GM18861 (cell line): ENCODE measurements around the gene PHOSPHO2.

Source experiments
- ATAC-seq: cut with Tn5 transposase; IDR thresholded peaks from one replicate; pipeline ENCODE4 v1.9.1; 2021; ENCODE audit not compliant: unreplicated experiment

Gene PHOSPHO2

DNA sequence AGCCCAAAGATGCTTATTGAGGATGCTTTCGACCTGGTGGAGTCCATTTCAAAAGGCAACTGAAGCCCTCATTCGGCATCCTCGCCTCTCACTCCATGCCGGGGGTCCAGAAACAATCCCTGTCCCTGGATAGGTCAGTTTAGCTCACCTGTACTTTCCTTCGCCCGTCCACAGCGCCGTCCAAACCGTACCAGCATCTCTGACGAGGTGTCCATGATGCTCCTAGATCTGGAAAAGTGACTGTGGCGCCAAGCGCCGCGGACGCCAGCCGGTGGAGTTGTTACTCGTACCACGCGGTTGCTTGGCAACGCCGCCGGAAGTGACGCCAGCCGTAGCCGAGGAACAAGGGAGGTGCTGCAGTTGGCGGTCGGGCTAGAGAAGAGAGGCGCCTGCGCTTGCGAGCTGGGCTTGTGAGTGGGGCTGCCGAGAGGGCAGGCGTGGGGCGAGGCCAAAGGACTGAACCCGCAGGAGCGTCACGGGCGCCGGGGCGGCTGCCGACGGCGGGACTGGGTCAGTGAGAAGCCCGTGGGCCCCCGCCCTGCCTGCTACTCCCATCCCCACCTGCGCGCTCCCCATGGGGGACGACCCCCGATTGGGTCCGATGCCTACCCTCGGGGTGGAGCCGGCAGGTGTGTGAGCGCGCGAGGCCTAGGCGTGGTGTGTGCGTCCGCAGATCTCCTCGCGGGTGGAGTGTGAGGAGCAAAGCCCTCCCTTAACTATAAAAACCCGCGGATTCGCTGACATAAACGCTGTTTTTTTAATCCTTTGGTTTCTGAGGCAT lies at the start of gene PHOSPHO2, which contains the start of gene CFAP210:
PHOSPHO2 (plus strand) TSS at position 357 of the 781 bp plus-strand sequence. CDS start 6,503 bp downstream, outside the sequence.
CFAP210 (minus strand) TSS at position 293 of the 781 bp plus-strand sequence; CDS start at position 215, 78 bp downstream.
- peak; percentile 96 for ATAC-seq

- no peak for ATAC-seq
These were observed 46.8 kb upstream of the PHOSPHO2 start for GRCh38 chr2:169647496-169647895.

GRCh38 chr2:169649278-169649677 lies 45.0 kb upstream of the PHOSPHO2 start:
- ATAC-seq: no peak

DNA sequence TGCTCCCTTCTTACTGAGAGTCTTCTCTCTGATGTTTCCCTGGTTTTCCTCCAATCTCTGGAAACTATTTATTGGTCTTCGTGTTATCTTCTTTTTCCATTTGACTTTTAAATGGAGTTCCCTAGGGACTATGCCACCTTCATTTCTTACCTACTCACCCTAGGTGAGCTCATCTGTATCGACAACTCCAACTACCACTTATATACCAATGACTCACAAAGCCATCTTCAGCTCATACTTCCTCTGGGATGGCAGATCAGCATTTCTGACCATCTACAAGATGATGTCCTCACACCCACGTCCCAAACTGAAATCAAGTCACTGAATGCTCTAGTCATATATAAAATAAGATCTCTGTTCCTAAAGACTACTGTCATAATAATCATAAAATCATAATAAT lies 40.6 kb upstream of the PHOSPHO2 start:
- ATAC-seq: no peak

DNA sequence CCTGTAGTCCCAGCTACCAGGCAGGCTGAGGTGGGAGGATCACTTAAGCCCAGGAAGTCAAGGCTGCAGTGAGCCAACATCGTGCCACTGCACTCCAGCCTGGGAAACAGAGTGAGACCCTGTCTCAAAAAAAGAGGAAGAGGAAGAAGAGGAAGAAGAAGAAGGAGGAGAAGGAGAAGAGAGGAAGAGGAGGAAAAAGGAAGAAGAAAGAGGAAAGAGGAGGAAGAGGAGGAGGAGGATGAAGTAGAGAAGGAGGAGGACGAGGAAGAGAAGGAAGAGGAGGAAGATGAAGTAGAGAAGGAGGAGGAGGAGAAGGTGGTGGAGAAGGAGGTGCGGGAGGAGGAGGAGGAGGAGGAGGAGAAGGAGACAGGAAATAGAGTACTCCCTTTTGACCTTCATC lies 38.1 kb upstream of the PHOSPHO2 start:
- ATAC-seq: no peak

DNA sequence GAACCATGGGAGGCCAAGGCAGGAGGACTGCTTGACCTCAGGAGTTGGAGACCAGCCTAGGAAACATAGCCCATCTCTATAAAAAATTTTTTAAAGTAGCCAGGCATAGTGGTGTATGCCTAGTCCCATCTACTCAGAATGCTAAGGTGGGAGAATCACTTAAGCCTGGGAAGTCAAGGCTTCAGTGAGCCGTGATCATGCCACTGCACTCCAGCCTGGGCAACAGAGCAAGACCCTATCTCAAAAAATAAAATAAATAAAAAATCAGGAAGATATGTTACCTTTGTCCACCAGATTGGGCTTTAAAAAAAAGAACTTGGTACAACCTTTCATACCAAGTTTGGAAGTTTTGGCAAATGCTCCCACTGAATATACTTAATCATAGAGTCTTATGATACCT lies 35.4 kb upstream of the PHOSPHO2 start:
- ATAC-seq: no peak

- no peak for ATAC-seq
These were observed 34.9 kb upstream of the PHOSPHO2 start for GRCh38 chr2:169659320-169659719.

DNA sequence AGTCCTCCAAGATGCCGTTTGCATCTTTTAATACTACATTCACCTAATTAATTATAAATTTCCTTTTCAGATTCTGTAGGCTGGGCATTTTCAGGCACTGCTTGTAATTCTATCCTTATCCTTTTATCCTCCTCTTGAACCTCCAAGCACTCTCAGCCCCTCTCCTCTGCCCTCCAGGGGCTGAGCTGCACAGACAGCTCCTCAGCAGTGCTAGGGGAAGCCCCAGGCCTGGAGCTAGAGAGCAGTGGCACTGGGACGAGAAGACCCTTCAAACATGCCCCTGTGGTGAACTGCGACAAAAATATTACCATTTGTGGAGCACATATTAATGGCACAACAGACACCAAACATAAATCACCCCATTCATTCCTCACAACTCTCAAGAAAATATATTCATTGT lies 33.0 kb upstream of the PHOSPHO2 start:
- ATAC-seq: no peak

GRCh38 chr2:169662744-169663143 lies 31.5 kb upstream of the PHOSPHO2 start:
- no peak for ATAC-seq

DNA sequence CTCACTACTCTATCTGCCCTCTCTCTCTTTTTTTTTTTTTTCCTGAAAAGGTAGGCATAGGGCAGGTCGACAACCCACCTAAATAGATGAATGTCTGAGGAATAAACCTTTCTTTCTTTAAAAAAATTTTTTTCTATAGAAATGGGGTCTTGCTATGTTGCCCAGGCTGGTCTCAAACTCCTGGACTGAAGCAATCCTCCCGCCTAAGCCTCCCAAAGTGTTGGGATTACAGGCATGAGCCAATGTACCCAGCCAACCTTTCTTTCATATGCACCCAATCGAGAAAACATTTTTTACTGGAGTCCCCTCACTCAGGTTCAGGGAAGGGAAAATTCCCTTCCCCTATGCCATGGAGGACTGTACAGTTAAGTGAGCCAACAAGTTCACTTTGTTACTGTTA lies 31.0 kb upstream of the PHOSPHO2 start:
- ATAC-seq: no peak

DNA sequence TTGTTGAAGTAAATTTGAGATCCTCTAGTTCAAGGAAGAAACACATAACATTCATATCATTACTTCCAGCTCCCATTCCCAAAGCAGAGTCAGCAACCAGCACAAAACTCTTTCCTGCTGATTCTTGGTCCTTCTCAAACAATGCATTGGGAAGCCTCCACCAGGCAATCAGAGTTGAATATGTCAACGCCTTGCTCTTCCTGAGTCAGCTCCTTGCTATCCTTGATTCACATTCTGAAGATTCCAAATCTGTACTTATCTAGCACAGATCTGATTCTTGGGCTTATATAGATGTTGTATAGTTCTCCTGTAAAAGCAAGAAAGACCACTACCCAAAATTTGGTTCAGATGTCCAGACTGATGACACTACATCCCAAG lies 29.7 kb upstream of the PHOSPHO2 start:
- no peak for ATAC-seq

DNA sequence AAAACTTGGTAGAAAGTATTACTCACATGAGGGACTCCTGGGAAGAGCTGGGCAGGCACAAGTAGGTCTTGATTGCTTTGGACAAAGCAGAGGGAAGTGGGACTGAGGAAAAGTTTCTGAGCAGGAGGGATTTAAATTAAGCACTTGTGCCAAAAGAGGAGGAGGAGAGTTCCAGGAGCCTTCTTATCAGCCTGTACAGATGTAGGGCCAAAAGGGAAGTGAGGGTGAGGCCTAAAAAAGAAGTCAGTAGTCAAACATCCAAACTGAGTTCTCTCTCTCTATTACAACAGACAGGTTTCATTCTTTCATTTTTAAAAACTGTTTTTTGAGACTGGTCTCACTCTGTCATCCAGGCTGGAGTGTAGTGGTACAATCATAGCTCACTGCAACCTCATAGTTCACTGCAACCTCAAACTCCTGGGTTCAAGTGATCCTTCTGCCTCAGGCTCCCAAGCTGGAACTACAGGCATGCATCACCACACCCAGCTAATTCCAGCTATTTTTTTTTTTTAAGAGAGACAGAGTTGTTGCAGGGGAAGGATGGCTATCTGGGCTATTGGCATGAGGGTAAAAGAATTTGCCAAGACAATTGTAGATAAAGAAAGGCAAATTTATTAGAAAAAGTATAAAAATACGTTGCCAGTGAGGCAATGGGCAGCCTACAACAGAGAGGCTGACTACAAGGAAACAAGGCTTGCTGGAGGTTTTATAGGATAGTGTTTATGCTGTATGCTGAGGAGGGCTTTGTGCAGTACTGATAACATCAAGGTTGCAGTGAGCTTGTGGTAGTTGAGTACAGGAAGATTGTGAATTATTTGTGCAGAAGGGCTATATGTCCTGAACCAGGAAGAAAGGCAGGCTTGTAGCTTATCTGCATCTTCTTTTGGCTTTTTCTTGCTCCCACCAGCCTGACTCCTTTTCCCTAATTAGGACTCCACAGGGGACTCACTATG lies 29.0 kb upstream of the PHOSPHO2 start:
- no peak for ATAC-seq

- ATAC-seq: no peak
These were observed 26.7 kb upstream of the PHOSPHO2 start for GRCh38 chr2:169667583-169667982.

GRCh38 chr2:169670215-169670651 lies 24.0 kb upstream of the PHOSPHO2 start:
- ATAC-seq: no peak

- ATAC-seq: no peak
These were observed 23.3 kb upstream of the PHOSPHO2 start for GRCh38 chr2:169670937-169671336.

DNA sequence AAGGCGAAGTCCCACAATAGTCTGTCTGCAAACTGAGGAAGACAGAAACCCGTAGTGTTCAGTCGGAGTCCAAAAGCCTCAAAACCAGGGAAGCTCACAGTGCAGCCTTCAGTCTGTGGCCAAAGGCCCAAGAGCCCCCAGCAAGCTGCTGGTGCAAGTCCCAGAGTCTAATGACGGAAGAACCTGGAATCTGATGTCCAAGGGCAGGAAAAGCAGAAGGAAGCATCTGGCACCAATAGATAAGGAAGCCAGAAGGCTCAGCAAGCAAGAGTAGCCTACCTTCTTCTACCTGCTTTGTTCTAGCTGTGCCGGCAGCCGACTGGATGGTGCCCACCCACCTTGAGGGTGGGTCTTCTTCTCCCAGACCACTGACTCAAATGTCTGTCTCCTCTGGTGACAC lies 21.9 kb upstream of the PHOSPHO2 start:
- ATAC-seq: no peak

DNA sequence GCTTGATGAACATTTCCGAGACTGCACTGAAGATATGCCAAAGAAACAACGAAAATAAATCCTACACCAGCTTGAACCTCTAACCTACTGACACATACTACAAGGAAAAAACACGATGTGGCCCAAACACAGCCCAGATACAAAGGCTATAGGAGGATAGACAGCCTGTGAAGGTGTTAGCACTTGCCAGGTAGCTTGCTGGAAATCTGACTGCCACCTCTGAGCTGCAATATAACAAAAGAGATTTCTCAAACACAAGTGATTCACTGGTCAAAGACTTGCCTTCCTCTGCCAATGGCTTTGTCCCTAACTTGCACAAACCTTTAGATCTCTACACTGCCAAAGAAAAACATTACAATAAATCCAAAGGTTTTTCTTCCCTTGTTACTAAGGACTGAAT lies 21.2 kb upstream of the PHOSPHO2 start:
- no peak for ATAC-seq

DNA sequence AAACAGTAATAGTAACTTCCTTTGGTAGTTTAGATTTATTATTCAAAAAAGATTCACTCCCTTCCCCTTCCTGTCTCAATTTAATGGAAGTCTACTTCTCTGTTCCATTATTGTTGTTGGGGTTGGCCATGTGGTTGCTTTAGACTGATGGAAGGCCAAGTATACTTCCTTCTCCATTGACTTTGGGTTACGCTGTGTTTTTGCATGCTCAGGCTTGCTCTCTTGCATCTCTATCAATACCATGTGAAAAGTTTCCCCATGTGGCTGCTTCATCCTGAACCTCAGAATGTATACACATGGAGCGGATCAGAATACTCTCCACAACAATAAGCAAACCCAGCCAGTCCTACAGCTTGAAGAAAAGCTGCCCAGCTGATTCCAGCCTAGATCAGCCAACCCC lies 20.3 kb upstream of the PHOSPHO2 start:
- ATAC-seq: no peak

DNA sequence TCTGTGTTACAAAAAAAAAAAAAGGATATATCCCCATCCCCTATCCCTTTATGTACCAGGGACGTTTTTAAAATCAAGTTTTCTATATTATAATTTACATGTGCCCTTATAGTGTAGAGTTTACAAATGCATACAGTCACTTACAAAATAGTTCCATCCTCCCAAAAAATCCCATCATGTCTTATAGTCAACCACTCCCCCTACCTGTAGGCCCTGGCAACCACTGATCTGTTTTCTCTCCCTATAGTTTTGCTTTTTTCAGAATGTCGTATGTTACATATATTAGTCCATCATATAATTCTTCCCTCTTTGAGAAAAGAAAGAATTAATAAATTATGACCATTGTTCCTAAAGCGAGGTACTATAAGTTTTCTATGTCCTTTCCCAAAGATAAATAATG lies 17.9 kb upstream of the PHOSPHO2 start:
- no peak for ATAC-seq

- no peak for ATAC-seq
These were observed 17.4 kb upstream of the PHOSPHO2 start for GRCh38 chr2:169676850-169677249.

DNA sequence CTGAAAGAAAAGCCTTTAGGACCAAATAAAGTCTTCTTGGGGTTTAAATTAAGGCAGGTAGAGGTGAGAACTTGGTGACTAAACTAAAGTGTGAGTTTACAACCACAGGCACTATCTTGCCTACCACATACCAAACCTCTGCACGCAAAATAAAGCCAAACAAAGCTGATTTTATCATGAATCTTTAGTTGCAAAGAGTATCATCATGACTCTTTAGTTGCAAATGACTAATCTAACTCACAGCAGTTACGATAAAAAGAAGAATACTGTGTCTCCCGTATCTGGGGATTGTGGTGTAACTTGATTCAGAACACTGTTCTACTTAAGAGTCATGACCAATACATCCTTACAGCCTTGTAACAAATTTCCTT lies 11.2 kb upstream of the PHOSPHO2 start:
- no peak for ATAC-seq
